Measurements from ENCODE around the gene MRPS18A.

Gene MRPS18A

GRCh38 chr6:43673444-43674084, 14.0 kb downstream of the MRPS18A start:
- H3K36me3 ChIP-seq (ENCODE audit: insufficient read depth, insufficient read length, low read length), result peaks cover 79% of the 10 kb centered on the region

GRCh38 chr6:43671801-43672690, 15.5 kb downstream of the MRPS18A start:
- H3K27me3 ChIP-seq (ENCODE audit: insufficient read depth, insufficient read length), result no peaks in the 10 kb centered on the region
- H3K36me3 ChIP-seq (ENCODE audit: insufficient read depth, insufficient read length, low read length), result peaks cover 63% of the 10 kb centered on the region
- H3K9ac ChIP-seq (ENCODE audit: insufficient read length, low read depth), result no peak overlapping the region
- H3K9me3 ChIP-seq (ENCODE audit: insufficient read depth, low read length), result no peaks in the 10 kb centered on the region
- H3K4me3 ChIP-seq (ENCODE audit: insufficient read length, low read depth), result no peak overlapping the region
- no peak for DNase-seq (ENCODE audit: low read depth, low spot score)
- peaks cover 18% of the 10 kb centered on the region for H3K4me1 ChIP-seq (ENCODE audit: insufficient read depth, insufficient read length)
- no peak for TF ChIP-seq ZNF274 (IDR thresholded peaks at IDR 0.05; ENCODE audit: low read depth, low read length)
- TF ChIP-seq SUZ12 (IDR thresholded peaks at IDR 0.05; ENCODE audit: extremely low read depth, insufficient read depth, insufficient read length), result no peak
- TF ChIP-seq YY1 (IDR thresholded peaks at IDR 0.05; ENCODE audit: insufficient read depth, insufficient read length), result no peak

More at GRCh38 chr6:43673444-43674084, 14.0 kb downstream of the MRPS18A start:
- TF ChIP-seq SUZ12 (IDR thresholded peaks at IDR 0.05; ENCODE audit: extremely low read depth, insufficient read depth, insufficient read length), result no peak
- no peak for TF ChIP-seq YY1 (IDR thresholded peaks at IDR 0.05; ENCODE audit: insufficient read depth, insufficient read length)
- no peak for TF ChIP-seq ZNF274 (IDR thresholded peaks at IDR 0.05; ENCODE audit: low read depth, low read length)
- Histone ChIP-seq H3K9ac (ENCODE audit: insufficient read length, low read depth) (no peak overlapping the region), H3K27me3 (ENCODE audit: insufficient read depth, insufficient read length) (no peaks in the 10 kb centered on the region), H3K9me3 (ENCODE audit: insufficient read depth, low read length) (no peaks in the 10 kb centered on the region), H3K4me3 (ENCODE audit: insufficient read length, low read depth) (no peak overlapping the region), H3K4me1 (ENCODE audit: insufficient read depth, insufficient read length) (peaks cover 7% of the 10 kb centered on the region)
- DNase-seq (ENCODE audit: low read depth, low spot score), result no peak

- Histone ChIP-seq H3K4me3 (ENCODE audit: insufficient read length, low read depth) (no peak overlapping the region), H3K27me3 (ENCODE audit: insufficient read depth, insufficient read length) (no peaks in the 10 kb centered on the region), H3K9me3 (ENCODE audit: insufficient read depth, low read length) (no peaks in the 10 kb centered on the region), H3K4me1 (ENCODE audit: insufficient read depth, insufficient read length) (peaks cover 18% of the 10 kb centered on the region), H3K36me3 (ENCODE audit: insufficient read depth, insufficient read length, low read length) (peaks cover 55% of the 10 kb centered on the region), H3K9ac (ENCODE audit: insufficient read length, low read depth) (no peak overlapping the region)
- no peak for TF ChIP-seq SUZ12 (IDR thresholded peaks at IDR 0.05; ENCODE audit: extremely low read depth, insufficient read depth, insufficient read length)
- TF ChIP-seq YY1 (IDR thresholded peaks at IDR 0.05; ENCODE audit: insufficient read depth, insufficient read length), result no peak
- no peak for TF ChIP-seq ZNF274 (IDR thresholded peaks at IDR 0.05; ENCODE audit: low read depth, low read length)
- no peak for DNase-seq (ENCODE audit: low read depth, low spot score)
These were observed 16.4 kb downstream of the MRPS18A start for GRCh38 chr6:43671011-43671800.

GRCh38 chr6:43670623-43670986, 17.0 kb downstream of the MRPS18A start:
- no peak overlapping the region for H3K4me3 ChIP-seq (ENCODE audit: insufficient read length, low read depth)
- H3K36me3 ChIP-seq (ENCODE audit: insufficient read depth, insufficient read length, low read length), result peaks cover 50% of the 10 kb centered on the region
- no peaks in the 10 kb centered on the region for H3K9me3 ChIP-seq (ENCODE audit: insufficient read depth, low read length)
- no peak for TF ChIP-seq ZNF274 (IDR thresholded peaks at IDR 0.05; ENCODE audit: low read depth, low read length)
- no peak for TF ChIP-seq SUZ12 (IDR thresholded peaks at IDR 0.05; ENCODE audit: extremely low read depth, insufficient read depth, insufficient read length)
- DNase-seq (ENCODE audit: low read depth, low spot score), result no peak
- H3K4me1 ChIP-seq (ENCODE audit: insufficient read depth, insufficient read length), result peaks cover 18% of the 10 kb centered on the region
- no peak overlapping the region for H3K9ac ChIP-seq (ENCODE audit: insufficient read length, low read depth)
- H3K27me3 ChIP-seq (ENCODE audit: insufficient read depth, insufficient read length), result no peaks in the 10 kb centered on the region

GRCh38 chr6:43669922-43670622, 17.5 kb downstream of the MRPS18A start:
- DNase-seq (ENCODE audit: low read depth, low spot score), result no peak
- H3K9ac ChIP-seq (ENCODE audit: insufficient read length, low read depth), result peak overlapping the region; percentile 23
- H3K4me3 ChIP-seq (ENCODE audit: insufficient read length, low read depth), result no peak overlapping the region
- TF ChIP-seq YY1 (IDR thresholded peaks at IDR 0.05; ENCODE audit: insufficient read depth, insufficient read length) (no peak), SUZ12 (IDR thresholded peaks at IDR 0.05; ENCODE audit: extremely low read depth, insufficient read depth, insufficient read length) (no peak), ZNF274 (IDR thresholded peaks at IDR 0.05; ENCODE audit: low read depth, low read length) (no peak)
- H3K36me3 ChIP-seq (ENCODE audit: insufficient read depth, insufficient read length, low read length), result peaks cover 45% of the 10 kb centered on the region
- no peaks in the 10 kb centered on the region for H3K27me3 ChIP-seq (ENCODE audit: insufficient read depth, insufficient read length)
- H3K9me3 ChIP-seq (ENCODE audit: insufficient read depth, low read length), result no peaks in the 10 kb centered on the region
- peaks cover 18% of the 10 kb centered on the region for H3K4me1 ChIP-seq (ENCODE audit: insufficient read depth, insufficient read length)

GRCh38 chr6:43669050-43669921, 18.3 kb downstream of the MRPS18A start:
- Histone ChIP-seq H3K4me1 (ENCODE audit: insufficient read depth, insufficient read length) (peaks cover 18% of the 10 kb centered on the region), H3K4me3 (ENCODE audit: insufficient read length, low read depth) (no peak overlapping the region), H3K36me3 (ENCODE audit: insufficient read depth, insufficient read length, low read length) (peaks cover 37% of the 10 kb centered on the region), H3K27me3 (ENCODE audit: insufficient read depth, insufficient read length) (no peaks in the 10 kb centered on the region), H3K9ac (ENCODE audit: insufficient read length, low read depth) (peak overlapping the region; percentile 23), H3K9me3 (ENCODE audit: insufficient read depth, low read length) (no peaks in the 10 kb centered on the region)
- no peak for TF ChIP-seq SUZ12 (IDR thresholded peaks at IDR 0.05; ENCODE audit: extremely low read depth, insufficient read depth, insufficient read length)
- no peak for TF ChIP-seq YY1 (IDR thresholded peaks at IDR 0.05; ENCODE audit: insufficient read depth, insufficient read length)
- TF ChIP-seq ZNF274 (IDR thresholded peaks at IDR 0.05; ENCODE audit: low read depth, low read length), result no peak
- DNase-seq (ENCODE audit: low read depth, low spot score), result no peak
